Panc1 (cell line): ENCODE measurements around the gene RNF138.

Experiments used
- CTCF ChIP-seq: fragments of 450-650 bp; IDR thresholded peaks from 2 replicates; pipeline ENCODE4 v1.5.1; 2017; ENCODE audit warnings: mild to moderate bottlenecking
- POLR2AphosphoS5 ChIP-seq: IDR thresholded peaks from 2 replicates; pipeline ENCODE4 v1.6.1; 2012; ENCODE audit warnings: mild to moderate bottlenecking, low read depth, low read length, moderate library complexity

DNA sequence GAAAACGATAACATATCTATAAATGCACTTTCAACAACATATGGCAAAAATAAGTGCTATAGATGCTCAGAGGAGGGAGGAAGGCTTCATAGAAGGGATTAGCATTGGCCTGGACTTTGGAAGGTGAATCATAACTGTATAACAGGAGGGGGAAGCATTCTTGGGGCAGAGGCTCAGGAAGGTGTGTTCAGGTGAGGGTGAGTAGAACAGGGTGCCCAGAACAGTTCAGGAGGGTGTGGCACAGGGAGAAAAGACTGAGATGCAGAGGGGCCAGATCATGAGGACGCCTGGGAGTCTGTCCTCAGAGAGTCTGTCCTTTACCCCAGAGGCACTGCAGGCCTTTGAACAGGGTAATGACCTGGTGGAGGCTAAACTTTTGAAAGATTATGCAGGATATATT lies 68.9 kb downstream of the RNF138 start:
- TF ChIP-seq CTCF (no peak), POLR2AphosphoS5 (no peak)
